Mesothelial cell of epicardium (in vitro differentiated cells): ENCODE results near the gene NCAPH2. TPM values are rescaled to one million over a fixed set of nuclear protein-coding genes. Genes with fewer than 3 reads are reported as not detected.
A peak's percentile ranks its signal among the peaks of the same experiment; 100 is the strongest.

Experiments
- DNase-seq, 2 experiments: peaks; one replicate each; pipeline ENCODE4 v3.0.0; 2021; ENCODE audit warnings: low spot score in 2 of 2; ENCODE audit not compliant: unreplicated experiment in 2 of 2
- H3K27ac Mint-ChIP-seq: 2 replicates; pipeline ENCODE4 v1.8.0; 2021; ENCODE audit warnings: mixed read lengths
- H3K27me3 Mint-ChIP-seq: 2 replicates; pipeline ENCODE4 v1.8.0; 2021; ENCODE audit warnings: low read depth, mixed read lengths
- H3K36me3 Mint-ChIP-seq: 2 replicates; pipeline ENCODE4 v1.8.0; 2021; ENCODE audit warnings: mixed read lengths
- H3K4me1 Mint-ChIP-seq: 2 replicates; pipeline ENCODE4 v1.8.0; 2021; ENCODE audit warnings: mixed read lengths
- H3K4me3 Mint-ChIP-seq: 2 replicates; pipeline ENCODE4 v1.8.0; 2021; ENCODE audit warnings: mild to moderate bottlenecking, moderate library complexity, mixed read lengths
- H3K9me3 Mint-ChIP-seq: 2 replicates; pipeline ENCODE4 v1.8.0; 2021; ENCODE audit warnings: mixed read lengths
- CTCF ChIP-seq: fragments of 200-600 bp; sonication (generic); IDR thresholded peaks from one replicate; pipeline ENCODE4 v1.5.0; 2021; ENCODE audit warnings: antibody characterized with exemption; ENCODE audit not compliant: unreplicated experiment
- total RNA-seq: library from RNA; stranded (reverse); gene quantifications from 3 replicates; pipeline ENCODE4 v1.2.1, GENCODE V29; 2021

NCAPH2 gene
- total RNA-seq, 1 donor from 2014 or later: 60.3 TPM

- H3K27ac Mint-ChIP-seq: peak overlapping the region; percentile 50
- no peak for DNase-seq
- H3K4me3 Mint-ChIP-seq: peak overlapping the region; percentile 66
- TF ChIP-seq CTCF: no peak
- H3K4me1 Mint-ChIP-seq: peaks cover 28% of the 10 kb centered on the region
- H3K9me3 Mint-ChIP-seq: no peaks in the 10 kb centered on the region
- H3K27me3 Mint-ChIP-seq: peaks cover 31% of the 10 kb centered on the region
- no peaks in the 10 kb centered on the region for H3K36me3 Mint-ChIP-seq
Measured at GRCh38 chr22:50476868-50477267, 31.2 kb upstream of the NCAPH2 start.

DNA sequence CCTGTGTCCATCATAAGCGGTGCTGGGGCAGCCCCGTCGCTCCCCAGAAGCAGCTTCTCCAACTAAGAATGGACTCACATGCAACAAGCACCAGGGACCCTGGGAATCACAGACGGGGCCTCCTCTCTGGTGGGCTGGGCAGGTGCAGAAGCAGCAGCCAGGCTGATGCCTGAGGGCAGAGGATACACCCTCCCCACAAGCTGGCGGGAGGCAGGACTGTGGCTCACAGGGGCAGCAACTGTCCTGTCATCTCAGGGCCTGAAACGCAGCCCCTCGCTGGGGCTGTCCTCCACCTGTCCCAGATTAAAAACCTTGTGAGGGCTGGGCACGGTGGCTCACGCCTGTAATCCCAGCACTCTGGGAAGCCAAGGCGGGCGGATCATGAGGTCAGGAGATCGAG lies 30.1 kb upstream of the NCAPH2 start:
- peaks cover 26% of the 10 kb centered on the region for H3K4me1 Mint-ChIP-seq
- H3K9me3 Mint-ChIP-seq: no peaks in the 10 kb centered on the region
- no peak for DNase-seq
- no peak overlapping the region for H3K27ac Mint-ChIP-seq
- no peak for TF ChIP-seq CTCF
- no peaks in the 10 kb centered on the region for H3K36me3 Mint-ChIP-seq
- peaks cover 37% of the 10 kb centered on the region for H3K27me3 Mint-ChIP-seq
- no peak overlapping the region for H3K4me3 Mint-ChIP-seq

DNA sequence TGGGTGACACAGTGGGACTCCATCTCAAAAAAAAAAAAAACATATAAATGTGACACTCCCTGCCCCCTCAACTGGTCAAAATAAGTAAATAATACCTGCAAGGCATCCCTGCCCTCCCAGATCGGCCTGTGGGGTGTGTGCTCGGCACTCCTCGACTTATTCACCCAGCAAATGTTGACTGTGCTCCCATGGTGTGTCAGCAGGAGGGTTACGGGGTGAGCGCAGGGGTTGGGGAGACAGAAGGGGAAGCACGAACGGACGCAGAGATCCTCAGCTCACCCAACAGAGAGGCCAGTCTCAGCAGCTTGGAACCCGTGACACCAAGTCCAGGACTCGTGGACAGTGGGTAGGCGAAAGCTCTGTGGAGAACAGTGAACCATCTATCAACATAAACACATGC lies 28.3 kb upstream of the NCAPH2 start:
- Mint-ChIP-seq H3K27ac (no peak overlapping the region), H3K27me3 (peaks cover 45% of the 10 kb centered on the region)

DNA sequence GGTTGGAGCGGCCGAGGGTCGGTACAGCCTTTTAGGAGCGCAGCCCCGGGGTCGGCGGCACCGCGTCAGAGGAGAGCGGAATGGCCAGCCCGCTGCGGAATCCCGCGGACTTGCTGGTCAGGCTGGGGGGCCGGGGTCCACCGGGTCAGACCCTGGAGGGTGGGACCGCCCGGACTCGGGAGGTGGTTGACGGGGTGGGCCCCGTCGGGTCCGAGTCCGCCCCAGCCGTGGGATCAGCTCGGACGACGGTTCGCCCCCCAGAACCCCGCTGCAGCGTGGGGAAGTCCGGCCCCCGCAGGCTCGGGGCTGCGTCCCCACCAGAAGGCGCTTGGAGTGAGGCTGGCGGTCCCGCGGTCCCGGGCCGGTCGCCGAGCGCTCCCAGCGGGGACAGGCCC lies 27.0 kb upstream of the NCAPH2 start:
- Mint-ChIP-seq H3K9me3 (no peaks in the 10 kb centered on the region), H3K4me1 (peaks cover 9% of the 10 kb centered on the region), H3K4me3 (peak overlapping the region; percentile 50), H3K27ac (no peak overlapping the region), H3K27me3 (peaks cover 52% of the 10 kb centered on the region), H3K36me3 (no peaks in the 10 kb centered on the region)
- DNase-seq: no peak
- TF ChIP-seq CTCF: no peak

More for the DNA sequence above, 28.3 kb upstream of the NCAPH2 start:
- TF ChIP-seq CTCF: no peak
- H3K4me3 Mint-ChIP-seq: peak overlapping the region; percentile 56
- no peaks in the 10 kb centered on the region for H3K9me3 Mint-ChIP-seq
- no peak for DNase-seq
- peaks cover 13% of the 10 kb centered on the region for H3K4me1 Mint-ChIP-seq
- H3K36me3 Mint-ChIP-seq: no peaks in the 10 kb centered on the region

GRCh38 chr22:50481440-50482106 lies 26.5 kb upstream of the NCAPH2 start, which contains the start of gene ADM2:
Gene ADM2, plus strand, starts transcription at chr22:50481543. Its CDS starts 305 bp downstream, at chr22:50481848.
- Mint-ChIP-seq H3K9me3 (no peaks in the 10 kb centered on the region), H3K27me3 (peaks cover 55% of the 10 kb centered on the region), H3K4me1 (peaks cover 8% of the 10 kb centered on the region), H3K27ac (no peak within 1 kb of the TSS), H3K4me3 (peak within 1 kb of the TSS; percentile 56), H3K36me3 (no peaks in the 10 kb centered on the region)
- no peak for TF ChIP-seq CTCF
- DNase-seq: peak in 1 of 2 experiments; percentile 65
